Muscle layer of colon (tissue), 2 donors: ENCODE results near the gene RNF34.
"Not testable (repeated sequence)": the region's sequence is repeated elsewhere in the genome, so short reads cannot be mapped to it uniquely, and the experiment has no call there.

Source experiments
- H3K27ac ChIP-seq: one replicate; pipeline ENCODE4 v1.7.0; 2013; ENCODE audit warnings: low read depth, mild to moderate bottlenecking, low read length, moderate library complexity
- H3K27me3 ChIP-seq, 2 donors: one replicate each; pipeline ENCODE4 v1.7.0; 2013; ENCODE audit warnings: low read length in 2 of 2, mild to moderate bottlenecking in 2 of 2; ENCODE audit not compliant: insufficient read depth in 2 of 2, control insufficient read depth in 1 of 2
- H3K36me3 ChIP-seq: one replicate; pipeline ENCODE4 v1.7.0; 2013; ENCODE audit warnings: mild to moderate bottlenecking, low read length; ENCODE audit not compliant: insufficient read depth
- H3K4me1 ChIP-seq: one replicate; pipeline ENCODE4 v1.7.0; 2013; ENCODE audit warnings: mild to moderate bottlenecking, low read length; ENCODE audit not compliant: insufficient read depth
- H3K4me3 ChIP-seq, 2 donors: one replicate each; pipeline ENCODE4 v1.7.0; 2013; ENCODE audit warnings: low read length in 2 of 2, low read depth in 1 of 2, mild to moderate bottlenecking in 1 of 2, moderate library complexity in 1 of 2
- H3K9ac ChIP-seq: one replicate; pipeline ENCODE4 v1.7.0; 2013; ENCODE audit warnings: low read length
- H3K9me3 ChIP-seq: one replicate; pipeline ENCODE4 v1.7.0; 2013; ENCODE audit warnings: mild to moderate bottlenecking, low read length
- donor health status: abdominal sarcoma.
- donor health status: Adenocarcinoma of cecum.

RNF34 gene

DNA sequence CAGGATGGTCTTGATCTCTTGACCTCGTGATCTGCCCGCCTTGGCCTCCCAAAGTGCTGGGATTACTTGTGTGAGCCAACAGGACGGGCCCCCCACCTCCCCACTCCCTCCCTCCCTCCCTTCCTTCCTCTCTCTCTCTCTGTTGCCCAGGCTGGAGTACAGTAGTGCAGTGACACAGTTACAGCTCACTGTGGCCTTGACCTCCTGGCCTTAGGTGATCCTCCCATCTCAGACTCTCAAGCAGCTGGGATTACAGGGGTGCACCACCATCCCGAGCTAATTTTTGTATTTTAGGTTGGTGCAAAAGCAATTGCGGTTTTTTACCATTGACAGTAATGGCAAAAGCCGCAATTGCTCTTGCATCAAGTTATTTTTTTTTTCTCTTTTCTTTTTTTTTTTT, 28.5 kb upstream of the RNF34 start:
- H3K4me1 ChIP-seq, result no peaks in the 10 kb centered on the region
- no peaks in the 10 kb centered on the region for H3K36me3 ChIP-seq
- no peaks in the 10 kb centered on the region for H3K9me3 ChIP-seq
- H3K9ac ChIP-seq, result no peak overlapping the region
- H3K4me3 ChIP-seq, result no peak overlapping the region
- H3K27me3 ChIP-seq, result no peaks in the 10 kb centered on the region
- H3K27ac ChIP-seq, result no peak overlapping the region

DNA sequence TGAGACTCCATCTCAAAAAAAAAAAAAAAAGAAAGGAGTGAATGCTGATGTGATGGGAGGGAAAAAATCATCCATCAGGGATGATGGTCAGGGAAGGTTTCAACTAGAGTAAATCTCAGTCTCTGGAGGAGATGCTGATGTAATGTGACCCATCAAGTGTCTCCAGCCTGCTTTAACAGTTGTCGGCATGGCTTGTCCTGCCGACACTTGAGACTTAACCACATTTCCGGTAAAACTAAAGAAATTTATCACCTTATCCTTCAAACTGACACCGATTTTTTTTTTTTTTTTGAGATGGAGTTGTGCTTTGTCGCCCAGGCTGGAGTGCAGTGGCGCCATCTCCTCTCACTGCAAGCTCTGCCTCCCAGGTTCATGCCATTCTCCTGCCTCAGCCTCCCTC, 26.2 kb upstream of the RNF34 start:
- H3K9ac ChIP-seq, result no peak overlapping the region
- no peaks in the 10 kb centered on the region for H3K4me1 ChIP-seq
- no peak overlapping the region for H3K4me3 ChIP-seq
- H3K27ac ChIP-seq, result no peak overlapping the region
- H3K36me3 ChIP-seq, result no peaks in the 10 kb centered on the region
- H3K9me3 ChIP-seq, result no peaks in the 10 kb centered on the region
- H3K27me3 ChIP-seq, result no peaks in the 10 kb centered on the region

- H3K27me3 ChIP-seq, H3K9me3 ChIP-seq: not testable (repeated sequence)
These were observed 25.6 kb upstream of the RNF34 start for GRCh38 chr12:121374336-121374735.

DNA sequence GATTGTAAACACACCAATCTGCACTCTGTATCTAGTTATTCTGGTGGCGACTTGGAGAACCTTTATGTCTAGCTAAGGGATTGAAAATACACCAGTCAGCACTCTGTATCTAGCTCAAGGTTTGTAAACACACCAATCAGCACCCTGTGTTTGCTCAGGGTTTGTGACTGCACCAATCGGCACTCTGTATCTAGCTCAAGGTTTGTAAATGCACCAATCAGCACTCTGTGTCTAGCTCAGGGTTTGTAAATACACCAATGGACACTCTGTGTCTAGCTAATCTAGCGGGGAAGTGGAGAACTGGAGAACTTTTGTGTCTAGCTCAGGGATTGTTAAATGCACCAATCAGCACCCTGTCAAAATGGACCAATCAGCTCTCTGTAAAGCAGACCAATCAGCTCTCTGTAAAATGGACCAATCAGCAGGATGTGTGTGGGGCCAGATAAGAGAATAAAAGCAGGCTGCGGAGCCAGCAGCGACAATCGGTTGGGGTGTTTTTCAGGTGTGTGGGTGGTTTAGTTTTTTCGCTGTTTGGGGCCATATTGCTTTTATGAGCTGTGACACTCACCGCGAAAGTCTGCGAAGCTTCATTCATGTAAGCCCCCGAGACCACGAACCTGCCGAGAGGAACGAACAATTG, 24.9 kb upstream of the RNF34 start:
- not testable (repeated sequence) for H3K36me3 ChIP-seq, H3K27ac ChIP-seq, H3K4me3 ChIP-seq, H3K4me1 ChIP-seq, H3K9me3 ChIP-seq, H3K9ac ChIP-seq, H3K27me3 ChIP-seq

More at GRCh38 chr12:121374336-121374735, 25.6 kb upstream of the RNF34 start:
- H3K36me3 ChIP-seq, H3K4me1 ChIP-seq, H3K9ac ChIP-seq, H3K27ac ChIP-seq, H3K4me3 ChIP-seq: not testable (repeated sequence)

- no peak overlapping the region for H3K9ac ChIP-seq
- no peaks in the 10 kb centered on the region for H3K4me1 ChIP-seq
- no peak overlapping the region for H3K4me3 ChIP-seq
- no peaks in the 10 kb centered on the region for H3K36me3 ChIP-seq
- H3K27me3 ChIP-seq, result no peaks in the 10 kb centered on the region
- H3K27ac ChIP-seq, result no peak overlapping the region
- H3K9me3 ChIP-seq, result no peaks in the 10 kb centered on the region
These were observed 22.9 kb upstream of the RNF34 start for GRCh38 chr12:121376754-121377697.

GRCh38 chr12:121378736-121379135, 21.2 kb upstream of the RNF34 start:
- no peaks in the 10 kb centered on the region for H3K36me3 ChIP-seq
- H3K9me3 ChIP-seq, result no peaks in the 10 kb centered on the region
- no peak overlapping the region for H3K4me3 ChIP-seq
- no peak overlapping the region for H3K9ac ChIP-seq
- H3K4me1 ChIP-seq, result no peaks in the 10 kb centered on the region
- no peak overlapping the region for H3K27ac ChIP-seq
- no peaks in the 10 kb centered on the region for H3K27me3 ChIP-seq

- Histone ChIP-seq H3K9ac (no peak overlapping the region), H3K9me3 (no peaks in the 10 kb centered on the region), H3K36me3 (no peaks in the 10 kb centered on the region), H3K27ac (no peak overlapping the region), H3K27me3 (no peaks in the 10 kb centered on the region), H3K4me3 (no peak overlapping the region), H3K4me1 (no peaks in the 10 kb centered on the region)
These were observed 20.0 kb upstream of the RNF34 start for GRCh38 chr12:121379945-121380344.

DNA sequence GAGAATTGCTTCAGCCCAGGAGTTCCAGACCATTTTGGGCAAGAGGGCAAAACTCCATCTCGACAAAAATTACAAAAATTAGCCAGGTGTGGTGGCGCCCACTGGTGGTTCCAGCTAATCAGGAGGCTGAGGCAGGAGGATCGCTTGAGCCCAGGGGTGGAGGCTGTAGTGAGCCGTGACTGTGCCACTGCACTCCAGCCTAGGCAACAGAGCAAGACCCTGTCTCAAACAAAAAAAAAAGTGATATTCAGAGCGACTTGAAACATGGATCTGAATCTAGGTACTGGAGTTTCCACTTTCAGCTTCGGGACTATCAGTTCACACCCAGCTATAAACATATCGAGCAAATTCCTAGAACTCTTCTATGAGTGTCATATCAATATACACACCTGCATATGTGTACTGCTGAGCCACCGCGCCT, 16.3 kb upstream of the RNF34 start:
- H3K4me3 ChIP-seq, result no peak overlapping the region
- no peaks in the 10 kb centered on the region for H3K9me3 ChIP-seq
- H3K9ac ChIP-seq, result no peak overlapping the region
- H3K36me3 ChIP-seq, result no peaks in the 10 kb centered on the region
- no peaks in the 10 kb centered on the region for H3K4me1 ChIP-seq
- H3K27ac ChIP-seq, result no peak overlapping the region
- H3K27me3 ChIP-seq, result no peaks in the 10 kb centered on the region

GRCh38 chr12:121384891-121385290, 15.0 kb upstream of the RNF34 start:
- not testable (repeated sequence) for H3K4me3 ChIP-seq, H3K9me3 ChIP-seq, H3K4me1 ChIP-seq, H3K27ac ChIP-seq, H3K27me3 ChIP-seq, H3K36me3 ChIP-seq, H3K9ac ChIP-seq

GRCh38 chr12:121388421-121388981, 11.4 kb upstream of the RNF34 start:
- no peaks in the 10 kb centered on the region for H3K9me3 ChIP-seq
- no peak overlapping the region for H3K4me3 ChIP-seq
- H3K4me1 ChIP-seq, result no peaks in the 10 kb centered on the region
- H3K27ac ChIP-seq, result no peak overlapping the region
- H3K9ac ChIP-seq, result no peak overlapping the region
- no peaks in the 10 kb centered on the region for H3K27me3 ChIP-seq
- H3K36me3 ChIP-seq, result no peaks in the 10 kb centered on the region

GRCh38 chr12:121390856-121391255, 9.1 kb upstream of the RNF34 start:
- H3K4me3 ChIP-seq, result no peak overlapping the region
- no peaks in the 10 kb centered on the region for H3K9me3 ChIP-seq
- H3K27me3 ChIP-seq, result no peaks in the 10 kb centered on the region
- no peaks in the 10 kb centered on the region for H3K4me1 ChIP-seq
- no peak overlapping the region for H3K9ac ChIP-seq
- H3K27ac ChIP-seq, result no peak overlapping the region
- no peaks in the 10 kb centered on the region for H3K36me3 ChIP-seq
